GM19238 (cell line): ENCODE measurements around the gene CDC42EP4.
A peak's percentile ranks its signal among the peaks of the same experiment; 100 is the strongest.

Experiments
- DNase-seq: peaks from one replicate; pipeline ENCODE4 v3.0.0; 2011; ENCODE audit warnings: low spot score; ENCODE audit not compliant: insufficient read length

Gene CDC42EP4

GRCh38 chr17:73301369-73301768 is 10.4 kb downstream of the CDC42EP4 start:
- no peak for DNase-seq

- no peak for DNase-seq
Measured at GRCh38 chr17:73300392-73300791, 11.4 kb downstream of the CDC42EP4 start.

- DNase-seq: no peak
Measured at GRCh38 chr17:73297934-73298861, 13.6 kb downstream of the CDC42EP4 start.

- no peak for DNase-seq
Measured at GRCh38 chr17:73293480-73293911, 18.3 kb downstream of the CDC42EP4 start.

GRCh38 chr17:73293031-73293430 is 18.8 kb downstream of the CDC42EP4 start:
- no peak for DNase-seq

GRCh38 chr17:73292031-73292531 is 19.7 kb downstream of the CDC42EP4 start:
- DNase-seq: no peak

GRCh38 chr17:73291260-73291801 is 20.5 kb downstream of the CDC42EP4 start:
- peak; percentile 44 for DNase-seq

- peak; percentile 37 for DNase-seq
Measured at GRCh38 chr17:73290399-73291259, 21.2 kb downstream of the CDC42EP4 start.

GRCh38 chr17:73289549-73290254 is 22.1 kb downstream of the CDC42EP4 start:
- no peak for DNase-seq

GRCh38 chr17:73288534-73289302 is 23.1 kb downstream of the CDC42EP4 start:
- no peak for DNase-seq

GRCh38 chr17:73286863-73287296 is 24.9 kb downstream of the CDC42EP4 start:
- no peak for DNase-seq

- no peak for DNase-seq
Measured at GRCh38 chr17:73285916-73286862, 25.6 kb downstream of the CDC42EP4 start.

- no peak for DNase-seq
Measured at GRCh38 chr17:73285603-73285908, 26.2 kb downstream of the CDC42EP4 start.

- DNase-seq: no peak
Measured at GRCh38 chr17:73284906-73285602, 26.7 kb downstream of the CDC42EP4 start.

GRCh38 chr17:73284354-73284753 is 27.4 kb downstream of the CDC42EP4 start:
- no peak for DNase-seq

- DNase-seq: no peak
Measured at GRCh38 chr17:73283841-73284282, 27.9 kb downstream of the CDC42EP4 start.

GRCh38 chr17:73283250-73283649 is 28.6 kb downstream of the CDC42EP4 start:
- no peak for DNase-seq

- no peak for DNase-seq
Measured at GRCh38 chr17:73282629-73283028, 29.2 kb downstream of the CDC42EP4 start.
